Pancreas (tissue), 10 donors: ENCODE results near the gene PIGQ. TPM values are rescaled to one million over a fixed set of nuclear protein-coding genes. Genes with fewer than 3 reads are reported as not detected.
A peak's percentile ranks its signal among the peaks of the same experiment; 100 is the strongest.

Experiments used
- ATAC-seq, 4 donors: fragments of 200-7000 bp; cut with Tn5 transposase; one replicate each; pipeline versions ENCODE4 v1.8.0 to v1.9.1; 2020; ENCODE audit warnings: mild to moderate bottlenecking in 4 of 4, moderate library complexity in 4 of 4
- DNase-seq, 6 donors: peaks; one replicate each; pipeline ENCODE4 v3.0.0-alpha.2; 2020
- FAIRE-seq: peaks from 2 replicates; lab custom pipeline; 2012; peaks lifted over from hg19 to GRCh38; lab: Jason Lieb, UNC
- H3K27ac ChIP-seq, 4 donors: fragments of 200-600 bp; sonication (generic); 1 replicate in 3 of 4; 2 replicates in 1 of 4; pipeline versions ENCODE4 v1.5.0 to v1.8.0; 2020
- H3K27me3 ChIP-seq, 4 donors: fragments of 200-600 bp; one replicate each; pipeline ENCODE4 v1.8.0; 2021
- H3K36me3 ChIP-seq, 3 donors: fragments of 200-600 bp; sonication (generic) in 1 of 3; one replicate each; pipeline versions ENCODE4 v1.5.0 to v1.8.0; 2020 to 2021
- H3K4me1 ChIP-seq, 3 donors: fragments of 200-600 bp; one replicate each; pipeline ENCODE4 v1.8.0; 2021
- H3K4me3 ChIP-seq, 4 donors: fragments of 200-600 bp; sonication (generic) in 2 of 4; one replicate each; pipeline versions ENCODE4 v1.5.0 to v1.8.0; 2020 to 2021
- H3K9me3 ChIP-seq, 4 donors: fragments of 200-600 bp; one replicate each; pipeline ENCODE4 v1.8.0; 2021
- CTCF ChIP-seq, 4 donors: fragments of 200-600 bp; sonication (generic) in 3 of 4; IDR thresholded peaks; one replicate each; pipeline versions ENCODE4 v1.5.0 to v1.8.0; 2021; ENCODE audit warnings: antibody characterized with exemption in 4 of 4
- WGBS, 2 donors: extraction: QIAGEN DNeasy Blood & Tissue Kit; methylation state at CpG; one replicate each; pipeline ENCODE4 v1.1.7; 2013; 5-methylcytosine and 5-hydroxymethylcytosine counted together
- intact Hi-C, 3 donors: fragments of 100-400 bp; cut with DNase I; formaldehyde crosslinking; loops; one replicate each; pipeline versions ENCODE4 v1.11.1 to v1.14.2; 2022
- polyA plus RNA-seq, 2 donors: library from polyadenylated mRNA; stranded (reverse); fragments of 200-250 nt; gene quantifications; one replicate each; pipeline ENCODE4 v1.2.3, GENCODE V29; 2013
- total RNA-seq, 6 donors: library from RNA; stranded (reverse); fragmentation: NEBNext Ultra II Directional in 4 of 6; extraction: Animal tissue kit (Norgen Biotek cat#: 25700) in 4 of 6; gene quantifications; one replicate each; pipeline versions ENCODE4 v1.2.1 to v1.2.4, GENCODE V29; 2021 to 2023
- donor health status: healthy with polysubstance abuse.
- donor health status: DM: no; HTN: no; CAD: no; lungs with moderate emphysema.
- donor health status: DM: no; HTN: no; CAD: no.
- donor health status: control.
- donor health status: control.
- donor health status: Bipolar disorder and iron deficiency.
- donor health status: DM: yes; HTN: yes; CAD: no.
- donor health status: DM: no; HTN: no; CAD: no.
- donor health status: DM: no; HTN: no; CAD: no.
- donor health status: DM: yes; HTN: yes; CAD: no.

PIGQ gene
- total and polyA plus RNA-seq, 8 donors, result 29.7 to 165 (median 43.6) TPM

GRCh38 chr16:580141-580945, 10.6 kb downstream of the PIGQ start:
- intact Hi-C loops, result no loop called here
- no peak for TF ChIP-seq CTCF (IDR thresholded peaks at IDR 0.05)
- ATAC-seq (peak; percentile 54 to 72 (median 63)), DNase-seq (peak in 5 of 6 donors; percentile 82 to 89 (median 86)), FAIRE-seq (no peak)
- WGBS, 2 donors, result 42 to 44% methylated on average over 27 of the region's 27 CpGs
- peaks cover 0 to 19% (median 16%) of the 10 kb centered on the region in 3 donors for H3K4me1 ChIP-seq
- H3K27ac ChIP-seq, result peak overlapping the region; percentile 66 to 80 (median 74)
- H3K4me3 ChIP-seq, result peak overlapping the region in 2 of 4 donors; percentile 21 to 30
- H3K9me3 ChIP-seq, result no peaks in the 10 kb centered on the region
- H3K27me3 ChIP-seq, result no peaks in the 10 kb centered on the region
- H3K36me3 ChIP-seq, result no peaks in the 10 kb centered on the region

- ATAC-seq (peak; percentile 6 to 27 (median 18)), DNase-seq (peak in 4 of 6 donors; percentile 51 to 86 (median 55)), FAIRE-seq (no peak)
- WGBS, 2 donors, result 40 to 50% methylated on average over 18 to 19 of the region's 19 CpGs
- intact Hi-C loops, result no loop called here
- Histone ChIP-seq H3K4me1 (peaks cover 0 to 22% (median 16%) of the 10 kb centered on the region in 3 donors), H3K36me3 (no peaks in the 10 kb centered on the region), H3K27me3 (no peaks in the 10 kb centered on the region), H3K27ac (peak overlapping the region; percentile 66 to 80 (median 74)), H3K9me3 (no peaks in the 10 kb centered on the region), H3K4me3 (peak overlapping the region in 2 of 4 donors; percentile 21 to 30)
- no peak for TF ChIP-seq CTCF (IDR thresholded peaks at IDR 0.05)
Measured at GRCh38 chr16:580946-581498, 11.3 kb downstream of the PIGQ start.

GRCh38 chr16:582218-582613, 12.4 kb downstream of the PIGQ start:
- H3K27ac ChIP-seq, result peak overlapping the region in 3 of 4 donors; percentile 45 to 61 (median 60)
- no peak for FAIRE-seq
- ATAC-seq, result no peak

GRCh38 chr16:582614-583331, 13.0 kb downstream of the PIGQ start:
- peak in 5 of 6 donors; percentile 78 to 96 (median 88) for DNase-seq
- intact Hi-C loops, result no loop called here
- no peak for FAIRE-seq

More at GRCh38 chr16:582218-582613, 12.4 kb downstream of the PIGQ start:
- intact Hi-C loops, result no loop called here
- Histone ChIP-seq H3K9me3 (no peaks in the 10 kb centered on the region), H3K4me3 (peak overlapping the region in 2 of 4 donors; percentile 26 to 30), H3K36me3 (no peaks in the 10 kb centered on the region), H3K27me3 (no peaks in the 10 kb centered on the region), H3K4me1 (peaks cover 5 to 30% (median 16%) of the 10 kb centered on the region in 3 donors)
- WGBS, 2 donors, result 42 to 51% methylated on average over 18 of the region's 18 CpGs
- no peak for TF ChIP-seq CTCF (IDR thresholded peaks at IDR 0.05)
- peak in 3 of 6 donors; percentile 49 to 87 (median 74) for DNase-seq

More at GRCh38 chr16:582614-583331, 13.0 kb downstream of the PIGQ start:
- TF ChIP-seq CTCF (IDR thresholded peaks at IDR 0.05), result peak in 1 of 4 donors; percentile 22
- peak; percentile 50 to 65 (median 57) for ATAC-seq
- Histone ChIP-seq H3K4me3 (peak overlapping the region in 2 of 4 donors; percentile 26 to 30), H3K36me3 (no peaks in the 10 kb centered on the region), H3K27me3 (no peaks in the 10 kb centered on the region), H3K27ac (peak overlapping the region in 3 of 4 donors; percentile 45 to 61 (median 60)), H3K4me1 (peaks cover 10 to 35% (median 20%) of the 10 kb centered on the region in 3 donors), H3K9me3 (no peaks in the 10 kb centered on the region)
- 43 to 45% methylated on average over 21 of the region's 21 CpGs for WGBS, 2 donors
